ENCODE measurements around the gene R3HDM2. TPM values are rescaled to one million over a fixed set of nuclear protein-coding genes. Genes with fewer than 3 reads are reported as not detected.

The R3HDM2 gene
- total RNA-seq, 2 experiments from 2014 or later: 25.8 to 47.2 TPM

- no peaks in the 10 kb centered on the region for H3K9me3 ChIP-seq (ENCODE audit: low read length)
- intact Hi-C loops (cut with micrococcal nuclease; ENCODE audit: unreplicated experiment): loop anchor here (1.0 kb wide), 1 partner anchor 242 kb away; no protein-coding TSS in a partner anchor
- no peaks in the 10 kb centered on the region for H3K79me2 ChIP-seq (ENCODE audit: insufficient read depth, low read depth, low read length)
- POLR2A ChIA-PET: interaction anchor here (0.5 to 2.1 kb wide), 15 partner anchors 9 to 943 kb away, joined by 3 to 7 read pairs (median 3); partner anchors contain the start of gene SHMT2
- no peaks in the 10 kb centered on the region for H4K20me1 ChIP-seq (ENCODE audit: insufficient read depth, low read length)
- peak overlapping the region; percentile 42 for H3K4me3 ChIP-seq (ENCODE audit: low read depth, low read length, poor library complexity, severe bottlenecking)
- DNase-seq (ENCODE audit: low spot score): no peak
- H3K4me2 ChIP-seq (ENCODE audit: low read length): peak overlapping the region; percentile 58
- H3K27ac ChIP-seq (ENCODE audit: low read depth, low read length, poor library complexity, severe bottlenecking): no peak overlapping the region
- peak overlapping the region; percentile 23; the same call in 1 of the 2 replicates for H2AFZ ChIP-seq (ENCODE audit: low read length)
- TF ChIP-seq CTCF (conservative IDR thresholded peaks at IDR 0.05; ENCODE audit: low read length) (no peak), EZH2phosphoT487 (IDR thresholded peaks at IDR 0.05; ENCODE audit: borderline replicate concordance, low read depth, low read length) (no peak)
- CTCF ChIA-PET (ENCODE audit: unreplicated experiment): interaction anchor here (0.6 to 2.2 kb wide), 11 partner anchors 10 to 242 kb away, joined by 3 to 14 read pairs (median 5); no protein-coding TSS in a partner anchor
- no TSS peak for BruUV-seq (replicated peaks)
- no peaks in the 10 kb centered on the region for H3K9me2 ChIP-seq (ENCODE audit: insufficient read depth, low read length)
- H3K36me3 ChIP-seq (ENCODE audit: insufficient read depth, low read length): no peaks in the 10 kb centered on the region
- H3K4me1 ChIP-seq (ENCODE audit: insufficient read depth, low read length, poor library complexity, severe bottlenecking): peaks cover 45% of the 10 kb centered on the region
These were observed 24.7 kb upstream of the R3HDM2 start for GRCh38 chr12:57455374-57456144.

- TF ChIP-seq CTCF (conservative IDR thresholded peaks at IDR 0.05; ENCODE audit: low read length) (no peak), EZH2phosphoT487 (IDR thresholded peaks at IDR 0.05; ENCODE audit: borderline replicate concordance, low read depth, low read length) (no peak)
- Histone ChIP-seq H4K20me1 (ENCODE audit: insufficient read depth, low read length) (no peaks in the 10 kb centered on the region), H3K27ac (ENCODE audit: low read depth, low read length, poor library complexity, severe bottlenecking) (no peak within 1 kb of the TSS), H3K9me2 (ENCODE audit: insufficient read depth, low read length) (no peaks in the 10 kb centered on the region), H3K36me3 (ENCODE audit: insufficient read depth, low read length) (no peaks in the 10 kb centered on the region), H3K4me3 (ENCODE audit: low read depth, low read length, poor library complexity, severe bottlenecking) (peak within 1 kb of the TSS; percentile 42), H3K9me3 (ENCODE audit: low read length) (no peaks in the 10 kb centered on the region), H3K4me1 (ENCODE audit: insufficient read depth, low read length, poor library complexity, severe bottlenecking) (peaks cover 41% of the 10 kb centered on the region), H2AFZ (ENCODE audit: low read length) (peak within 1 kb of the TSS; percentile 23; the same call in 1 of the 2 replicates), H3K4me2 (ENCODE audit: low read length) (peak within 1 kb of the TSS; percentile 58), H3K79me2 (ENCODE audit: insufficient read depth, low read depth, low read length) (no peaks in the 10 kb centered on the region)
- DNase-seq (ENCODE audit: low spot score): peak; percentile 58
- no TSS peak for BruUV-seq (replicated peaks)
- intact Hi-C loops (cut with micrococcal nuclease; ENCODE audit: unreplicated experiment): no loop called here
- ChIA-PET POLR2A (interaction anchor here (0.6 to 2.1 kb wide), 9 partner anchors 8 to 943 kb away, joined by 3 to 7 read pairs (median 4); partner anchors contain the start of gene SHMT2), CTCF (ENCODE audit: unreplicated experiment) (interaction anchor here (0.6 to 2.2 kb wide), 11 partner anchors 10 to 241 kb away, joined by 3 to 14 read pairs (median 5); no protein-coding TSS in a partner anchor)
These were observed 23.9 kb upstream of the R3HDM2 start, which contains the start of gene INHBE for GRCh38 chr12:57454566-57455373. Gene INHBE, plus strand, starts transcription at chr12:57455307. Its CDS starts 230 bp downstream, at chr12:57455537.
